Kidney capillary endothelial cell (primary cell): ENCODE results near the gene CHRDL2.

Source experiments
- DNase-seq: peaks from one replicate; pipeline ENCODE4 v3.0.0-alpha.2; 2018; ENCODE audit warnings: low spot score

Gene CHRDL2

GRCh38 chr11:74710281-74710938, 20.8 kb downstream of the CHRDL2 start:
- no peak for DNase-seq

GRCh38 chr11:74709175-74709574, 22.1 kb downstream of the CHRDL2 start:
- DNase-seq: no peak

GRCh38 chr11:74707602-74708510, 23.4 kb downstream of the CHRDL2 start:
- no peak for DNase-seq

GRCh38 chr11:74707182-74707581, 24.0 kb downstream of the CHRDL2 start:
- DNase-seq: no peak

GRCh38 chr11:74703211-74703610, 28.0 kb downstream of the CHRDL2 start:
- DNase-seq: no peak

- peak; percentile 60 for DNase-seq
Measured at GRCh38 chr11:74702383-74703007, 28.7 kb downstream of the CHRDL2 start.

- DNase-seq: no peak
Measured at GRCh38 chr11:74701351-74701750, 29.9 kb downstream of the CHRDL2 start.

- DNase-seq: no peak
Measured at GRCh38 chr11:74699615-74700396, 31.4 kb downstream of the CHRDL2 start.

- DNase-seq: no peak
Measured at GRCh38 chr11:74697722-74698121, 33.5 kb downstream of the CHRDL2 start.

GRCh38 chr11:74696939-74697675, 34.1 kb downstream of the CHRDL2 start:
- DNase-seq: peak; percentile 27

GRCh38 chr11:74696500-74696899, 34.7 kb downstream of the CHRDL2 start:
- no peak for DNase-seq

- no peak for DNase-seq
Measured at GRCh38 chr11:74695705-74696280, 35.4 kb downstream of the CHRDL2 start.

- no peak for DNase-seq
Measured at GRCh38 chr11:74694136-74694930, 36.9 kb downstream of the CHRDL2 start.

- no peak for DNase-seq
Measured at GRCh38 chr11:74693531-74693930, 37.7 kb downstream of the CHRDL2 start.

- DNase-seq: no peak
Measured at GRCh38 chr11:74691755-74692154, 39.5 kb downstream of the CHRDL2 start.

- DNase-seq: no peak
Measured at GRCh38 chr11:74689666-74690065, 41.6 kb downstream of the CHRDL2 start.

- no peak for DNase-seq
Measured at GRCh38 chr11:74687237-74688023, 43.8 kb downstream of the CHRDL2 start.

- no peak for DNase-seq
Measured at GRCh38 chr11:74686792-74687191, 44.4 kb downstream of the CHRDL2 start.

- DNase-seq: no peak
Measured at GRCh38 chr11:74685905-74686304, 45.3 kb downstream of the CHRDL2 start.
